Esophagus muscularis mucosa (tissue), 4 donors: ENCODE results near the gene EPHA6. TPM values are rescaled to one million over a fixed set of nuclear protein-coding genes. Genes with fewer than 3 reads are reported as not detected.

Experiments used
- DNase-seq: peaks from one replicate; pipeline ENCODE4 v3.0.0-alpha.2; 2017; ENCODE audit errors: extremely low spot score
- H3K27ac ChIP-seq, 4 donors: fragments of 200-600 bp; sonication (generic); replicated peaks in 1 of 4; 1 replicate in 3 of 4; 2 replicates in 1 of 4; pipeline ENCODE4 v1.5.1; 2016 to 2019; ENCODE audit warnings: mild to moderate bottlenecking in 1 of 4
- H3K27me3 ChIP-seq, 4 donors: fragments of 200-600 bp; sonication (generic); one replicate each; pipeline versions ENCODE4 v1.5.1 to v1.6.0; 2016 to 2019
- H3K36me3 ChIP-seq, 4 donors: fragments of 200-600 bp; sonication (generic); one replicate each; pipeline ENCODE4 v1.5.1; 2016 to 2019
- H3K4me1 ChIP-seq, 4 donors: fragments of 200-600 bp; sonication (generic); one replicate each; pipeline ENCODE4 v1.5.1; 2016 to 2019
- H3K4me3 ChIP-seq, 4 donors: fragments of 200-600 bp; sonication (generic); 1 replicate in 2 of 4; 2 replicates in 2 of 4; pipeline ENCODE4 v1.5.1; 2016 to 2019; ENCODE audit warnings: mild to moderate bottlenecking in 4 of 4, moderate library complexity in 1 of 4
- H3K9me3 ChIP-seq, 4 donors: fragments of 200-600 bp; sonication (generic); 1 replicate in 3 of 4; 2 replicates in 1 of 4; pipeline ENCODE4 v1.5.1; 2016 to 2019
- CTCF ChIP-seq, 3 experiments: fragments of 200-600 bp in 2 of 3; fragments of 450-650 bp in 1 of 3; sonication (generic) in 2 of 3; IDR thresholded peaks; one replicate each; pipeline ENCODE4 v1.5.1; 2017 to 2019; ENCODE audit warnings: antibody characterized with exemption in 3 of 3, mild to moderate bottlenecking in 2 of 3, moderate library complexity in 1 of 3
- EP300 ChIP-seq: sonication (generic); formaldehyde crosslinking; IDR thresholded peaks from one replicate; pipeline ENCODE4 v1.6.1; 2017; ENCODE audit warnings: antibody characterized with exemption
- POLR2A ChIP-seq: fragments of 450-650 bp; IDR thresholded peaks from one replicate; pipeline ENCODE4 v1.6.1; 2017; ENCODE audit warnings: antibody characterized with exemption, moderate library complexity, mild to moderate bottlenecking, low read depth
- POLR2AphosphoS5 ChIP-seq, 2 donors: sonication (generic); formaldehyde crosslinking; IDR thresholded peaks; one replicate each; pipeline ENCODE4 v1.6.1; 2017; ENCODE audit warnings: antibody characterized with exemption in 2 of 2
- WGBS: methylation state at CpG from one replicate; pipeline ENCODE4 v1.1.5; 2018; 5-methylcytosine and 5-hydroxymethylcytosine counted together
- intact Hi-C: fragments of 100-400 bp; cut with DNase I; formaldehyde crosslinking; loops from one replicate; pipeline ENCODE4 v1.15.1; 2023
- total RNA-seq, 4 donors: library from RNA; depleted of rRNA; stranded (reverse); fragments of >200 nt; gene quantifications; one replicate each; pipeline versions ENCODE4 v1.1.0 to v1.2.1, GENCODE V29; 2016

EPHA6 gene
- total RNA-seq, 4 donors from 2014 or later = 1.8 to 8.3 (median 4.2) TPM

DNA sequence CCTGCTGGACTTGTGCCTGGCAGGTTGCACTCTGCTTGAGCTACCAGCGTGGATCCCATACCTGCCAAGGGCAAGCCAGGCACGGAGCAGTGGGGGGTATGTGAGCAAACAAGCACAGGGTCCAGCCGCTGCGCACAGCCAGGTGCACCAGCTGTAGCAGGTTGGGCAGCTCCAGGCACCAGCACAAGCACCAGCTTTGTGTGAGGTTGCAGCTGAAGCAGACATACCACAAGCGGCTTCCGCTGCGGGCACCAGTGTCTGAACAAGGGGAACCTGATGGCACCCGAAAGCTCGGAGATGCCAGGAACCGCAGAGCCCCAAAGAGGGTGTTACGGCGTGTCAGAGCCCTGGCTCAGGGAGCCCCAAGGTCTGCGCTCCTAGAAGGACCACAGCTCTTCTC, 477.5 kb downstream of the EPHA6 start:
- intact Hi-C loops = no loop called here
- TF ChIP-seq EP300 = no peak
- TF ChIP-seq POLR2AphosphoS5 (IDR thresholded peaks at IDR 0.05) = no peak
- no peak for TF ChIP-seq POLR2A
- no peak for TF ChIP-seq CTCF (IDR thresholded peaks at IDR 0.05)
- no peak for DNase-seq
- Histone ChIP-seq H3K27ac (no peak overlapping the region), H3K36me3 (no peaks in the 10 kb centered on the region), H3K9me3 (peaks cover 0 to 6% (median 0%) of the 10 kb centered on the region in 4 donors), H3K27me3 (no peaks in the 10 kb centered on the region), H3K4me3 (no peak overlapping the region), H3K4me1 (no peaks in the 10 kb centered on the region)
- 94% methylated on average over 9 of the region's 13 CpGs for WGBS

GRCh38 chr3:97293596-97294131, 479.3 kb downstream of the EPHA6 start:
- no peaks in the 10 kb centered on the region for H3K36me3 ChIP-seq
- peaks cover 0 to 6% (median 0%) of the 10 kb centered on the region in 4 donors for H3K9me3 ChIP-seq
- H3K4me1 ChIP-seq = no peaks in the 10 kb centered on the region
- H3K27me3 ChIP-seq = no peaks in the 10 kb centered on the region
- H3K4me3 ChIP-seq = no peak overlapping the region
- 100% methylated on average over 1 of the region's 5 CpGs for WGBS
- no peak for DNase-seq
- intact Hi-C loops = no loop called here
- TF ChIP-seq CTCF (IDR thresholded peaks at IDR 0.05) = no peak
- TF ChIP-seq POLR2A = no peak
- no peak for TF ChIP-seq EP300
- TF ChIP-seq POLR2AphosphoS5 (IDR thresholded peaks at IDR 0.05) = no peak
- no peak overlapping the region for H3K27ac ChIP-seq

GRCh38 chr3:97297032-97297431, 482.6 kb downstream of the EPHA6 start:
- peaks cover 0 to 6% (median 0%) of the 10 kb centered on the region in 4 donors for H3K9me3 ChIP-seq
- TF ChIP-seq POLR2A (no peak), EP300 (no peak)
- no peaks in the 10 kb centered on the region for H3K4me1 ChIP-seq
- H3K27ac ChIP-seq = no peak overlapping the region
- no peak overlapping the region for H3K4me3 ChIP-seq
- H3K27me3 ChIP-seq = no peaks in the 10 kb centered on the region
- 62% methylated on average over 1 of the region's 1 CpG for WGBS
- no peak for DNase-seq
- intact Hi-C loops = no loop called here
- H3K36me3 ChIP-seq = no peaks in the 10 kb centered on the region

- Histone ChIP-seq H3K27ac (no peak overlapping the region), H3K9me3 (peaks cover 0 to 10% (median 2%) of the 10 kb centered on the region in 4 donors), H3K27me3 (no peaks in the 10 kb centered on the region), H3K4me3 (no peak overlapping the region), H3K36me3 (no peaks in the 10 kb centered on the region), H3K4me1 (no peaks in the 10 kb centered on the region)
- DNase-seq = no peak
- TF ChIP-seq EP300 = no peak
- TF ChIP-seq POLR2AphosphoS5 (IDR thresholded peaks at IDR 0.05) = no peak
- no peak for TF ChIP-seq POLR2A
- TF ChIP-seq CTCF (IDR thresholded peaks at IDR 0.05) = no peak
- intact Hi-C loops = no loop called here
Observed at GRCh38 chr3:97301114-97301513, 486.7 kb downstream of the EPHA6 start.

DNA sequence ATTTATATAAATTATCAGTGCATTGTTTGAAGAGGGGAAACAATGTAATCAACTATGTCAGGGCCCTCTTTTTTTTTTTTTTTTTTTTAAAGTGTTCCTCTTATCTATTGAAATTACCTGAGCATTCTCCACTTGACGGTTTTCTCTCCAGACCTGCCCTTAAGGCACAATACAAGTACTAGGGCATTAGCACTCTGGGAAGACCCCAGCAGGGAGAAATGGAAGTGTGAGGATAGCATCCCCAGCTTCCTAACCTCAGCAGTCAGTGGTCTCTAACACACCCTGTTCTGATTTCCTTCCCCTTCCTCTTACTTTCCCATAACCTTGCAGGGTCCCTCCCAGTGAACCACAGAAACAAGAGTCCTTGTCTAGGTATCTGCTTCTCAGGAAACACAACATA, 491.8 kb downstream of the EPHA6 start:
- WGBS = 84% methylated on average over 1 of the region's 1 CpG
- no peak for DNase-seq
- Histone ChIP-seq H3K36me3 (no peaks in the 10 kb centered on the region), H3K9me3 (peaks cover 0 to 10% (median 2%) of the 10 kb centered on the region in 4 donors), H3K4me1 (no peaks in the 10 kb centered on the region), H3K27me3 (no peaks in the 10 kb centered on the region), H3K4me3 (no peak overlapping the region), H3K27ac (no peak overlapping the region)
- intact Hi-C loops = no loop called here
- TF ChIP-seq POLR2AphosphoS5 (IDR thresholded peaks at IDR 0.05) = no peak
- TF ChIP-seq CTCF (IDR thresholded peaks at IDR 0.05) = no peak
- no peak for TF ChIP-seq EP300
- no peak for TF ChIP-seq POLR2A
